Retina (tissue), 1 donor: ENCODE measurements around the gene FOXM1.
A peak's percentile ranks its signal among the peaks of the same experiment; 100 is the strongest.

Source experiments
- DNase-seq: peaks from one replicate; pipeline ENCODE4 v3.0.0-alpha.2; 2016

Gene FOXM1

GRCh38 chr12:2835691-2836403 is 41.1 kb downstream of the FOXM1 start:
- DNase-seq: no peak

- DNase-seq: peak; percentile 86
Measured at GRCh38 chr12:2834581-2835491, 42.1 kb downstream of the FOXM1 start, which contains the start of gene NRIP2. Gene NRIP2 (minus strand): TSS chr12:2835035. CDS start chr12:2834983, 52 bp downstream.

- no peak for DNase-seq
Measured at GRCh38 chr12:2833810-2834209, 43.2 kb downstream of the FOXM1 start.

- DNase-seq: no peak
Measured at GRCh38 chr12:2833327-2833726, 43.6 kb downstream of the FOXM1 start.

GRCh38 chr12:2832550-2833127 is 44.3 kb downstream of the FOXM1 start:
- DNase-seq: no peak

GRCh38 chr12:2829275-2829674 is 47.7 kb downstream of the FOXM1 start:
- no peak for DNase-seq

- no peak for DNase-seq
Measured at GRCh38 chr12:2826721-2827515, 50.1 kb downstream of the FOXM1 start.

- DNase-seq: no peak
Measured at GRCh38 chr12:2826036-2826435, 50.9 kb downstream of the FOXM1 start.

- no peak for DNase-seq
Measured at GRCh38 chr12:2825132-2825531, 51.8 kb downstream of the FOXM1 start.

GRCh38 chr12:2824541-2824940 is 52.4 kb downstream of the FOXM1 start:
- DNase-seq: no peak

- DNase-seq: no peak
Measured at GRCh38 chr12:2823483-2823882, 53.5 kb downstream of the FOXM1 start.

- DNase-seq: no peak
Measured at GRCh38 chr12:2820432-2820831, 56.5 kb downstream of the FOXM1 start.

GRCh38 chr12:2819810-2820209 is 57.2 kb downstream of the FOXM1 start:
- no peak for DNase-seq

GRCh38 chr12:2813214-2814185 is 63.5 kb downstream of the FOXM1 start:
- peak; percentile 48 for DNase-seq

- peak; percentile 100 for DNase-seq
Measured at GRCh38 chr12:2812290-2813213, 64.4 kb downstream of the FOXM1 start, which contains the start of gene ITFG2. Gene ITFG2 (plus strand): TSS chr12:2812668. CDS start chr12:2812761, 93 bp downstream.

GRCh38 chr12:2811801-2812200 is 65.2 kb downstream of the FOXM1 start:
- DNase-seq: peak; percentile 31
